ENCODE measurements around the gene H3-3A.

The H3-3A gene

GRCh38 chr1:226111098-226111882 lies 48.8 kb downstream of the H3-3A start:
- no peak for DNase-seq (ENCODE audit: low spot score)

GRCh38 chr1:226111883-226112261 lies 49.4 kb downstream of the H3-3A start:
- no peak for DNase-seq (ENCODE audit: low spot score)

- no peak for DNase-seq (ENCODE audit: low spot score)
Observed at GRCh38 chr1:226112626-226113025, 50.1 kb downstream of the H3-3A start.

GRCh38 chr1:226116673-226117072 lies 54.2 kb downstream of the H3-3A start:
- DNase-seq (ENCODE audit: low spot score): no peak

- DNase-seq (ENCODE audit: low spot score): no peak
Observed at GRCh38 chr1:226117330-226117729, 54.8 kb downstream of the H3-3A start.

GRCh38 chr1:226118357-226118756 lies 55.8 kb downstream of the H3-3A start:
- no peak for DNase-seq (ENCODE audit: low spot score)

GRCh38 chr1:226119169-226119568 lies 56.7 kb downstream of the H3-3A start:
- DNase-seq (ENCODE audit: low spot score): no peak

GRCh38 chr1:226120398-226120797 lies 57.9 kb downstream of the H3-3A start:
- no peak for DNase-seq (ENCODE audit: low spot score)

GRCh38 chr1:226121049-226121586 lies 58.6 kb downstream of the H3-3A start:
- DNase-seq (ENCODE audit: low spot score): no peak
